HepG2 (cell line): ENCODE results near the gene TP73. TPM values are rescaled to one million over a fixed set of nuclear protein-coding genes. Genes with fewer than 3 reads are reported as not detected.

Source experiments
- HNRNPUL1 ChIP-seq: fragments of 200-400 bp; formaldehyde crosslinking; IDR thresholded peaks from 2 replicates; pipeline ENCODE4 v1.6.1; 2017; ENCODE audit warnings: low read depth, mild to moderate bottlenecking, low read length, moderate library complexity
- POGZ ChIP-seq: sonication (generic); formaldehyde crosslinking; IDR thresholded peaks from 2 replicates; pipeline ENCODE4 v1.4.0; 2020; ENCODE audit warnings: mild to moderate bottlenecking, missing genetic modification reagents
- POLR2AphosphoS5 ChIP-seq: IDR thresholded peaks from 2 replicates; pipeline ENCODE4 v1.6.1; 2012; ENCODE audit warnings: low read depth, low read length
- POLR2G ChIP-seq: fragments of 200-400 bp; formaldehyde crosslinking; IDR thresholded peaks from 2 replicates; pipeline ENCODE4 v1.6.1; 2018; ENCODE audit warnings: mild to moderate bottlenecking, low read depth, low read length, moderate library complexity
- SMAD3 ChIP-seq: sonication (generic); formaldehyde crosslinking; IDR thresholded peaks from 2 replicates; pipeline ENCODE4 v1.4.0; 2020; ENCODE audit warnings: missing genetic modification reagents
- SUZ12 ChIP-seq: fragments of 150-350 bp; IDR thresholded peaks from 2 replicates; pipeline ENCODE4 v1.6.1; 2014; ENCODE audit warnings: low read depth, low read length
- THRA ChIP-seq: sonication (generic); formaldehyde crosslinking; IDR thresholded peaks from 2 replicates; pipeline ENCODE4 v1.4.0; 2020; ENCODE audit warnings: missing genetic modification reagents, borderline replicate concordance
- ZNF30 ChIP-seq: sonication (generic); formaldehyde crosslinking; IDR thresholded peaks from 2 replicates; pipeline ENCODE4 v1.5.0; 2020; ENCODE audit warnings: mild to moderate bottlenecking, missing genetic modification reagents
- ZNF512B ChIP-seq: sonication (generic); formaldehyde crosslinking; IDR thresholded peaks from 2 replicates; pipeline ENCODE4 v1.5.1; 2020; ENCODE audit warnings: missing genetic modification reagents, mild to moderate bottlenecking, borderline replicate concordance
- ZSCAN20 ChIP-seq: sonication (generic); formaldehyde crosslinking; IDR thresholded peaks from 2 replicates; pipeline ENCODE4 v1.4.0; 2020; ENCODE audit warnings: missing genetic modification reagents, mild to moderate bottlenecking, borderline replicate concordance
- polyA plus RNA-seq, 8 experiments: library from polyadenylated mRNA; depleted of rRNA in 3 of 8; stranded (reverse) in 7 of 8; unstranded in 1 of 8; fragments of >200 nt; fragmentation: Illumina TruSeq in 4 of 8; extraction: Trizol in 4 of 8; gene quantifications; 2 replicates each; pipeline versions ENCODE4 v1.2.1 to v1.2.3, GENCODE V29; 2011 to 2016; ENCODE audit warnings: low read depth in 4 of 8, missing spikeins in 1 of 8, mixed read lengths in 1 of 8; ENCODE audit not compliant: insufficient read depth in 1 of 8
- small RNA-seq, 3 experiments: library from RNA; depleted of rRNA; stranded (forward); fragments of <200 nt; gene quantifications; one replicate each; pipeline ENCODE3, GENCODE V24; 2012; ENCODE audit warnings: low read depth in 2 of 3, low replicate concordance in 1 of 3; ENCODE audit not compliant: insufficient read length in 3 of 3, insufficient read depth in 2 of 3
- total RNA-seq, 5 experiments: library from RNA; depleted of rRNA; stranded (reverse); fragments of >200 nt; fragmentation: Illumina TruSeq; extraction: Trizol; gene quantifications; 2 replicates each; pipeline ENCODE4 v1.2.3, GENCODE V29; 2016; ENCODE audit warnings: low read depth in 1 of 5

Gene TP73
- total and polyA plus RNA-seq, 2 of the 13 experiments (the other 11 are each of a cell fraction or from before 2014, with no cell fraction given): 0.49 to 1.1 TPM

- TF ChIP-seq POLR2G (no peak), SUZ12 (no peak), HNRNPUL1 (no peak), THRA (no peak), POLR2AphosphoS5 (no peak), POGZ (CRISPR knock-in tag) (no peak), SMAD3 (CRISPR knock-in tag) (no peak), ZSCAN20 (CRISPR knock-in tag) (no peak), ZNF512B (CRISPR knock-in tag) (no peak), ZNF30 (CRISPR knock-in tag) (no peak)
- TF ChIP-seq, all 625 proteins: peak for 34
These were observed 133.3 kb downstream of the TP73 start (continued) for GRCh38 chr1:3785456-3786157.

Small RNA genes lying within 50 kb of the gene (small RNA-seq; reads per million reads assigned to genes)
- gene RF02197 (0 reads per million in 3 experiments), gene RN7SL574P (0 reads per million in 3 experiments)

Other genes starting within 250 kb of the TP73 start
- 15.9 and 20.3 TPM in 2 replicates for gene ARHGEF16, start 197.9 kb upstream of the TP73 start, total RNA-seq (2016; rRNA removed; fragmentation: Illumina TruSeq; extraction: Trizol)
- gene ARHGEF16, start 197.9 kb upstream of the TP73 start, polyA plus RNA-seq (2011; rRNA removed): 39.9 and 59.7 TPM in 2 replicates
- 0.76 and 1.9 TPM in 2 replicates for gene MEGF6, start 41.0 kb upstream of the TP73 start, total RNA-seq (2016; rRNA removed; fragmentation: Illumina TruSeq; extraction: Trizol)
- gene MEGF6, start 41.0 kb upstream of the TP73 start, polyA plus RNA-seq (2011; rRNA removed): 1.9 and 3.5 TPM in 2 replicates
- gene TPRG1L, start 27.5 kb upstream of the TP73 start, total RNA-seq (2016; rRNA removed; fragmentation: Illumina TruSeq; extraction: Trizol): 21.3 and 31.7 TPM in 2 replicates
- 37.4 and 44.3 TPM in 2 replicates for gene TPRG1L, start 27.5 kb upstream of the TP73 start, polyA plus RNA-seq (2011; rRNA removed)
- 18.1 and 21.0 TPM in 2 replicates for gene WRAP73, start 2.4 kb upstream of the TP73 start, total RNA-seq (2016; rRNA removed; fragmentation: Illumina TruSeq; extraction: Trizol)
- gene WRAP73, start 2.4 kb upstream of the TP73 start, polyA plus RNA-seq (2011; rRNA removed): 40.4 and 44.1 TPM in 2 replicates
- not detected in 2 replicates for gene CCDC27, start 99.9 kb downstream of the TP73 start, total RNA-seq (2016; rRNA removed; fragmentation: Illumina TruSeq; extraction: Trizol)
- gene CCDC27, start 99.9 kb downstream of the TP73 start, polyA plus RNA-seq (2011; rRNA removed): not detected in 2 replicates
- 55.8 and 56.3 TPM in 2 replicates for gene SMIM1, start 120.2 kb downstream of the TP73 start, total RNA-seq (2016; rRNA removed; fragmentation: Illumina TruSeq; extraction: Trizol)
- gene SMIM1, start 120.2 kb downstream of the TP73 start, polyA plus RNA-seq (2011; rRNA removed): 12.4 and 22.2 TPM in 2 replicates
- gene LRRC47, start 144.0 kb downstream of the TP73 start, total RNA-seq (2016; rRNA removed; fragmentation: Illumina TruSeq; extraction: Trizol): 52.4 and 52.5 TPM in 2 replicates
- 18.3 and 20.2 TPM in 2 replicates for gene LRRC47, start 144.0 kb downstream of the TP73 start, polyA plus RNA-seq (2011; rRNA removed)
- 20.4 and 33.8 TPM in 2 replicates for gene CEP104, start 204.7 kb downstream of the TP73 start, total RNA-seq (2016; rRNA removed; fragmentation: Illumina TruSeq; extraction: Trizol)
- gene CEP104, start 204.7 kb downstream of the TP73 start, polyA plus RNA-seq (2011; rRNA removed): 19.0 and 30.1 TPM in 2 replicates
- gene DFFB, start 205.0 kb downstream of the TP73 start, total RNA-seq (2016; rRNA removed; fragmentation: Illumina TruSeq; extraction: Trizol): 8.7 and 9.3 TPM in 2 replicates
- 4.6 and 4.8 TPM in 2 replicates for gene DFFB, start 205.0 kb downstream of the TP73 start, polyA plus RNA-seq (2011; rRNA removed)
- 31.4 and 43.4 TPM in 2 replicates for gene C1orf174, start 247.8 kb downstream of the TP73 start, total RNA-seq (2016; rRNA removed; fragmentation: Illumina TruSeq; extraction: Trizol)
- gene C1orf174, start 247.8 kb downstream of the TP73 start, polyA plus RNA-seq (2011; rRNA removed): 18.7 and 21.6 TPM in 2 replicates